B cell (primary cell): ENCODE results near the gene BDH2. TPM values are rescaled to one million over a fixed set of nuclear protein-coding genes. Genes with fewer than 3 reads are reported as not detected.

ENCODE experiments used
- ATAC-seq: fragments of 200-7000 bp; cut with Tn5 transposase; one replicate; pipeline ENCODE4 v1.10.0; 2021; ENCODE audit warnings: low read depth, mild to moderate bottlenecking, moderate number of reproducible peaks, moderate library complexity
- CTCF ChIA-PET: fragments of 350-600 bp; sonication (Branson Sonifier 250); formaldehyde crosslinking; loops from one replicate; lab custom pipeline; 2021; ENCODE audit warnings: antibody characterized with exemption, inconsistent platforms; lab: Charles Lee
- POLR2A ChIA-PET: fragments of 350-600 bp; sonication (Branson Sonifier 250); formaldehyde crosslinking; loops from one replicate; lab custom pipeline; 2021; ENCODE audit warnings: antibody characterized with exemption; lab: Charles Lee
- DNase-seq: peaks from one replicate; pipeline ENCODE4 v3.0.0; 2013
- H2AFZ ChIP-seq: 2 replicates; pipeline ENCODE4 v1.6.1; 2012; ENCODE audit warnings: mild to moderate bottlenecking, low read depth, low read length; ENCODE audit not compliant: insufficient read depth, poor library complexity, severe bottlenecking
- H3K27ac ChIP-seq, 2 donors: 1 replicate in 1 of 2; 2 replicates in 1 of 2; pipeline ENCODE4 v1.5.1; 2012 to 2013; ENCODE audit warnings: low read length in 2 of 2, mild to moderate bottlenecking in 2 of 2, moderate library complexity in 1 of 2
- H3K27me3 ChIP-seq, 4 experiments: fragments of 200-600 bp in 1 of 4; sonication (generic) in 1 of 4; replicated peaks in 1 of 4; 1 replicate in 2 of 4; 2 replicates in 2 of 4; pipeline versions ENCODE4 v1.6.1 to v1.7.0; 2013 to 2016; ENCODE audit warnings: low read length in 3 of 4, mild to moderate bottlenecking in 2 of 4, mixed read lengths in 1 of 4, moderate library complexity in 1 of 4; ENCODE audit not compliant: insufficient read depth in 4 of 4, control insufficient read depth in 3 of 4; ENCODE audit errors: control extremely low read depth in 1 of 4
- H3K36me3 ChIP-seq, 2 experiments: replicated peaks in 1 of 2; 1 replicate in 1 of 2; 2 replicates in 1 of 2; pipeline versions ENCODE4 v1.6.1 to v1.7.1; 2013; ENCODE audit warnings: low read length in 1 of 2; ENCODE audit not compliant: insufficient read depth in 2 of 2, control insufficient read depth in 1 of 2; ENCODE audit errors: control extremely low read depth in 1 of 2, extremely low read depth in 1 of 2
- H3K4me1 ChIP-seq, 2 donors: fragments of 200-600 bp in 1 of 2; sonication (generic) in 1 of 2; 1 replicate in 1 of 2; 2 replicates in 1 of 2; pipeline versions ENCODE4 v1.5.1 to v1.6.1; 2013 to 2017; ENCODE audit warnings: low read length in 2 of 2; ENCODE audit not compliant: control insufficient read depth in 2 of 2, insufficient read depth in 2 of 2
- H3K4me2 ChIP-seq: replicated peaks from 2 replicates; pipeline ENCODE3; 2012; ENCODE audit warnings: mild to moderate bottlenecking, low read depth, low read length; ENCODE audit not compliant: poor library complexity, severe bottlenecking
- H3K4me3 ChIP-seq, 5 experiments: fragments of 200-600 bp in 1 of 5; sonication (generic) in 1 of 5; 1 replicate in 3 of 5; 2 replicates in 2 of 5; pipeline versions ENCODE4 v1.5.1 to v1.7.0; 2011 to 2016; ENCODE audit warnings: low read length in 4 of 5, mild to moderate bottlenecking in 4 of 5, low read depth in 2 of 5, control low read depth in 1 of 5, moderate library complexity in 1 of 5; ENCODE audit not compliant: insufficient read depth in 1 of 5; ENCODE audit errors: control extremely low read depth in 1 of 5, extremely low read depth in 1 of 5
- H3K79me2 ChIP-seq: fragments of 200-600 bp; sonication (generic); one replicate; pipeline ENCODE4 v1.6.0; 2016; ENCODE audit warnings: low read length; ENCODE audit not compliant: control insufficient read depth, insufficient read depth
- H3K9ac ChIP-seq: fragments of 200-600 bp; sonication (generic); 2 replicates; pipeline ENCODE4 v1.6.1; 2017; ENCODE audit warnings: mild to moderate bottlenecking, low read length, moderate library complexity
- H3K9me3 ChIP-seq, 3 donors: one replicate each; pipeline versions ENCODE4 v1.6.1 to v1.7.1; 2013; ENCODE audit warnings: low read length in 2 of 3; ENCODE audit not compliant: control insufficient read depth in 2 of 3, insufficient read depth in 1 of 3; ENCODE audit errors: control extremely low read depth in 1 of 3
- H4K20me1 ChIP-seq: 2 replicates; pipeline ENCODE4 v1.6.0; 2012; ENCODE audit warnings: mild to moderate bottlenecking, low read length; ENCODE audit not compliant: insufficient read depth, control insufficient read depth, poor library complexity, severe bottlenecking
- H3K27ac Mint-ChIP-seq: one replicate; pipeline ENCODE4 v1.8.0; 2021; ENCODE audit warnings: mixed read lengths
- H3K27me3 Mint-ChIP-seq: one replicate; pipeline ENCODE4 v1.8.0; 2021; ENCODE audit warnings: mixed read lengths
- H3K4me1 Mint-ChIP-seq: one replicate; pipeline ENCODE4 v1.8.0; 2021; ENCODE audit warnings: mixed read lengths
- H3K4me3 Mint-ChIP-seq: one replicate; pipeline ENCODE4 v1.8.0; 2021; ENCODE audit warnings: mixed read lengths
- H3K9me3 Mint-ChIP-seq: one replicate; pipeline ENCODE4 v1.8.0; 2022; ENCODE audit warnings: mixed read lengths; ENCODE audit not compliant: insufficient read depth
- CTCF ChIP-seq: fragments of 200-600 bp; IDR thresholded peaks from one replicate; pipeline ENCODE4 v1.8.0; 2022; ENCODE audit warnings: antibody characterized with exemption, mild to moderate bottlenecking
- EZH2 ChIP-seq: IDR thresholded peaks from 2 replicates; pipeline ENCODE4 v1.6.1; 2012; ENCODE audit warnings: borderline replicate concordance, low read depth, mild to moderate bottlenecking, moderate library complexity, low read length; ENCODE audit not compliant: insufficient read depth, poor library complexity, severe bottlenecking
- WGBS: methylation state at CpG from one replicate; pipeline ENCODE4 v1.1.5; 2013; ENCODE audit warnings: missing lambda C conversion rate; ENCODE audit not compliant: insufficient coverage; 5-methylcytosine and 5-hydroxymethylcytosine counted together
- intact Hi-C: fragments of 100-400 bp; cut with micrococcal nuclease; formaldehyde crosslinking; loops from one replicate; pipeline ENCODE4 v1.10.0; 2022
- polyA plus RNA-seq: library from polyadenylated mRNA; depleted of rRNA; stranded (reverse); fragments of >200 nt; gene quantifications from 2 replicates; pipeline ENCODE4 v1.2.3, GENCODE V29; 2012
- total RNA-seq, 2 donors: library from RNA; stranded (reverse); fragments of 120-200 nt in 1 of 2; gene quantifications; 1 replicate in 1 of 2; 2 replicates in 1 of 2; pipeline versions ENCODE4 v1.2.3 to v1.2.4, GENCODE V29; 2013 to 2022

Gene BDH2
- total and polyA plus RNA-seq, 2 donors (not counting 1 experiment from before 2014, with no cell fraction given): 8.8 to 9.1 TPM

DNA sequence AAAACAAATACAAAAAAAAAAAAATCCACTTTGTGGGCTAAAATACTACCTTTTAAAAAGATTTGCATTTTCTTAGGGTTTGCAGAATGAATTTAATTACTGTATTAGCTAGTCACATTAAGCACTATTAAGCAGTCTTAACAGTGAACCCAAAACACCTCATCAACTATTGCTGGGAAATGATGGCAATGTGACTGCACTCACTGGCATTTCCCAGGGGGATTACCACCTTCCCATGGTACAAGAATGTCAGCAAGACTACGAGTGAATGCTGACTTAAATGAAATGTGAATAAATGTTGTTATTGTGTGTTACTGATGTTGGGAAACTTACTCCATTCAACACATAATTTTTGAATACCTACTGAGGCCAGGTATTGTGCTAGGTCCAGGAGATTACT lies 13.1 kb downstream of the BDH2 start:
- Mint-ChIP-seq H3K9me3 (no peaks in the 10 kb centered on the region), H3K27me3 (no peaks in the 10 kb centered on the region), H3K4me3 (no peak overlapping the region), H3K4me1 (peaks cover 2% of the 10 kb centered on the region), H3K27ac (no peak overlapping the region)
- intact Hi-C loops: no loop called here
- Histone ChIP-seq H3K4me1 (peaks cover 0 to 2% of the 10 kb centered on the region in 2 donors), H3K9me3 (no peaks in the 10 kb centered on the region), H3K79me2 (no peaks in the 10 kb centered on the region), H3K27ac (no peak overlapping the region), H3K27me3 (no peaks in the 10 kb centered on the region), H2AFZ (no peak overlapping the region), H3K4me3 (no peak overlapping the region), H3K9ac (no peak overlapping the region), H4K20me1 (no peaks in the 10 kb centered on the region), H3K4me2 (no peak overlapping the region), H3K36me3 (peaks cover 7 to 18% of the 10 kb centered on the region in 2 experiments)
- TF ChIP-seq EZH2 (no peak), CTCF (no peak)
- no CpG with 5 or more reads among the region's 1 CpG for WGBS
- CTCF ChIA-PET: interaction anchor here (0.7 kb wide), 2 partner anchors 9 to 637 kb away, joined by 4 read pairs; no protein-coding TSS in a partner anchor
- ATAC-seq: no peak
- POLR2A ChIA-PET: no interaction called here
- no peak for DNase-seq

DNA sequence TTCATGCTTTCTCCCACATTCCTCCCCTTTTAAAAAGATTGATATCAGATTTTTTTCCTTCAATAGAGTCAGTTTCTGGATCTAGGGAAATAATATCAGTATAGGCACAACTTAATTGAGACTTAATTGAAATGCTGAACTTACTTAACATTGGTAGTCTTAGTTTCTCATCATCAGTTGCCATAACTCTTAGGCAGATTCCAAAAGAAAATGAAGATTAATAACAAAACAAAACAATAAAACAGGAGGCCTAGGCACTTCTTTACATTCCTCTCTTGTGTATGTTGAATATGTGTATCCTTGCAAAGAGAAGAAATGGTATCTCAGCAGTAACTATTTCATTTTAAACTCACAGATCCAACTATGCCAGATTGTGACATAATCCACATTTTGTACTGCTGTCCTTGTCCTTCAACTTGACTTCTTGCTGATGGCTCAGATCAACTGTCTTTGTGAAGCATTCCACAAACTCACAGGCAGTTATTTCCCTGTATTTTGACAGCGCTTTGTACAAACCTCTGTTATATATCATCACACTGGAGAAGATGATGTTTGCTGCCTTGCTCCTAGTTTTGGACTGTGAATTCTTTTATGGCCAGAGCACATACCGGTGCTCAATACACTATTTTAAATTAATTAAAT lies 14.0 kb downstream of the BDH2 start:
- H2AFZ ChIP-seq: no peak overlapping the region
- H3K9me3 Mint-ChIP-seq: no peaks in the 10 kb centered on the region
- no peaks in the 10 kb centered on the region for H4K20me1 ChIP-seq
- no peak for TF ChIP-seq EZH2
- TF ChIP-seq CTCF: no peak
- H3K27me3 Mint-ChIP-seq: no peaks in the 10 kb centered on the region
- H3K27ac Mint-ChIP-seq: no peak overlapping the region
- ChIA-PET POLR2A (no interaction called here), CTCF (interaction anchor here (0.7 kb wide), 1 partner anchor 637 kb away, joined by 4 read pairs; no protein-coding TSS in a partner anchor)
- H3K4me3 ChIP-seq: no peak overlapping the region
- H3K4me1 ChIP-seq: no peaks in the 10 kb centered on the region
- intact Hi-C loops: no loop called here
- no peak overlapping the region for H3K4me2 ChIP-seq
- H3K4me3 Mint-ChIP-seq: no peak overlapping the region
- H3K4me1 Mint-ChIP-seq: no peaks in the 10 kb centered on the region
- no peaks in the 10 kb centered on the region for H3K79me2 ChIP-seq
- H3K27ac ChIP-seq: no peak overlapping the region
- no peaks in the 10 kb centered on the region for H3K27me3 ChIP-seq
- WGBS: no CpG with 5 or more reads among the region's 2 CpGs
- DNase-seq (no peak), ATAC-seq (no peak)
- no peaks in the 10 kb centered on the region for H3K9me3 ChIP-seq
- H3K9ac ChIP-seq: no peak overlapping the region
- peaks cover 7 to 17% of the 10 kb centered on the region in 2 experiments for H3K36me3 ChIP-seq
